NT2/D1 (cell line): ENCODE results near the gene USB1.

ENCODE experiments used
- SUZ12 ChIP-seq: IDR thresholded peaks from 2 replicates; pipeline ENCODE4 v1.6.1; 2011; ENCODE audit not compliant: insufficient read length, insufficient read depth; ENCODE audit errors: extremely low read depth
- ZNF274 ChIP-seq: IDR thresholded peaks from 2 replicates; pipeline ENCODE4 v1.6.1; 2011; ENCODE audit warnings: mild to moderate bottlenecking, low read depth, low read length

DNA sequence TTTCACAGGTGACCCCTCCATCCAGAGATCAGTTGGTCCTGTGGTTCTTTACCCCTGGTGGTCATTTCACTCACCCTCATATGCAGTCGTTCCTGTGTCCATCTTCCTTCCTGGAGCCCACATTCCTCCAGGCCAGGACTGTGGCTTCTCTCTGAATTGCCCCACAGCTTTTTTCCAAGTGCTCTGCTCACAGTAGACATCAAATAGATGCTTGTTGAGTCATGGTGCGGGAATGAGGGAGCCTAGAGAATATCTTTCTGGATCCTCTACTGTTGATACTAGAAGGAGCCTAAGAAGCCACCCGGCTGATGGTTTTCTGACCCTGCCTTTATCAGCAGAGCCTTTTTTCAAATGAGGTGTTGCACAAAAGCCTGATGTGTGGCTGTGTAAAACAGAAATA lies 10.4 kb downstream of the USB1 start:
- no peak for TF ChIP-seq ZNF274
- TF ChIP-seq SUZ12, result no peak
